ENCODE measurements around the gene RNF7. TPM values are rescaled to one million over a fixed set of nuclear protein-coding genes. Genes with fewer than 3 reads are reported as not detected.

The RNF7 gene
- total and polyA plus RNA-seq, 9 of the 15 experiments (the other 6 are each of a cell fraction or from before 2014, with no cell fraction given), result 38.8 to 133 (median 80.5) TPM

DNA sequence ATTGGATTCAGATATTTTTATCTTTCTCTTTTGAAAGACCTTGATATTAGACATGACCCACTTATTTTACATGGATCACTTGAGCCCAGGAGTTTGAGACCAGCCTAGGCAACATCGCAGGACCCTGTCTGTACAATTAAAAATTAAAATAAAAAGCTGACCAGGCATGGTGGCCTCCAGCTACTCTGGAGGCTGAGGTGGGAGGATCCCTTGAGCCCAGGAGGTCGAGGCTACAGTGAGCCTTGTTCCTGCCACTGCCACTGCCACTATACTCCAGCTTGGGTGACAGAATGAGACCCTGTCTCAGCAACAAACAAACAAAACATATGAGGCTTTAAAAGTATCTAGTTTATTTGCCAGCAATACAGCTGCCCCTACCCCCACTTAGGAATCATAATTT is 1.6 kb downstream of the RNF7 start (continued):
- TF ChIP-seq RB1 (IDR thresholded peaks at IDR 0.05; ENCODE audit: low read depth) (no peak), ID3 (CRISPR knock-in tag; IDR thresholded peaks at IDR 0.05) (no peak), ID3 (tag; IDR thresholded peaks at IDR 0.05) (no peak), TFE3 (CRISPR knock-in tag; IDR thresholded peaks at IDR 0.05) (no peak), IRF9 (tag; IDR thresholded peaks at IDR 0.05) (no peak), NCOA2 (IDR thresholded peaks at IDR 0.05; ENCODE audit: partially characterized antibody in 2 of 2) (no peak), PURB (CRISPR knock-in tag; IDR thresholded peaks at IDR 0.05; ENCODE audit: low read depth) (no peak)
- TF ChIP-seq, protein P1, sequence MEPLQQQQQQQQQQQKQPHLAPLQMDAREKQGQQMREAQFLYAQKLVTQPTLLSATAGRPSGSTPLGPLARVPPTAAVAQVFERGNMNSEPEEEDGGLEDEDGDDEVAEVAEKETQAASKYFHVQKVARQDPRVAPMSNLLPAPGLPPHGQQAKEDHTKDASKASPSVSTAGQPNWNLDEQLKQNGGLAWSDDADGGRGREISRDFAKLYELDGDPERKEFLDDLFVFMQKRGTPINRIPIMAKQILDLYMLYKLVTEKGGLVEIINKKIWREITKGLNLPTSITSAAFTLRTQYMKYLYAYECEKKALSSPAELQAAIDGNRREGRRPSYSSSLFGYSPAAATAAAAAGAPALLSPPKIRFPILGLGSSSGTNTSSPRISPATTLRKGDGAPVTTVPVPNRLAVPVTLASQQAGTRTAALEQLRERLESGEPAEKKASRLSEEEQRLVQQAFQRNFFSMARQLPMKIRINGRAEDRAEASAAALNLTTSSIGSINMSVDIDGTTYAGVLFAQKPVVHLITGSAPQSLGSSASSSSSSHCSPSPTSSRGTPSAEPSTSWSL (CRISPR knock-in tag; IDR thresholded peaks at IDR 0.05; ENCODE audit: borderline replicate concordance), result no peak

All from K562 (cell line).